Gastrocnemius medialis (tissue), 4 donors: ENCODE results near the gene ZPBP2. TPM values are rescaled to one million over a fixed set of nuclear protein-coding genes. Genes with fewer than 3 reads are reported as not detected.
"Not testable (repeated sequence)": the region's sequence is repeated elsewhere in the genome, so short reads cannot be mapped to it uniquely, and the experiment has no call there.

Source experiments
- ATAC-seq, 2 donors: fragments of 150-250 bp; one replicate each; pipeline ENCODE4 v1.9.1; 2016
- DNase-seq, 2 donors: peaks; one replicate each; pipeline ENCODE4 v3.0.0-alpha.2; 2019
- H3K27ac ChIP-seq, 4 donors: fragments of 200-600 bp; sonication (generic); 1 replicate in 1 of 4; 2 replicates in 3 of 4; pipeline ENCODE4 v1.5.1; 2016 to 2018; ENCODE audit warnings: mild to moderate bottlenecking in 2 of 4, moderate library complexity in 1 of 4
- H3K27me3 ChIP-seq, 3 donors: fragments of 200-600 bp; sonication (generic) in 2 of 3; 1 replicate in 1 of 3; 2 replicates in 2 of 3; pipeline versions ENCODE4 v1.5.1 to v1.6.0; 2016 to 2019; ENCODE audit warnings: mild to moderate bottlenecking in 1 of 3, moderate library complexity in 1 of 3
- H3K36me3 ChIP-seq, 2 donors: fragments of 200-600 bp; sonication (generic) in 1 of 2; one replicate each; pipeline ENCODE4 v1.5.1; 2017 to 2018
- H3K4me1 ChIP-seq, 2 donors: fragments of 200-600 bp; sonication (generic) in 1 of 2; one replicate each; pipeline ENCODE4 v1.5.1; 2016 to 2017; ENCODE audit warnings: mild to moderate bottlenecking in 2 of 2
- H3K4me3 ChIP-seq, 4 donors: fragments of 200-600 bp; sonication (generic) in 3 of 4; 1 replicate in 1 of 4; 2 replicates in 3 of 4; pipeline ENCODE4 v1.5.1; 2016 to 2019; ENCODE audit warnings: mild to moderate bottlenecking in 2 of 4
- H3K9me3 ChIP-seq, 3 donors: fragments of 200-600 bp; sonication (generic) in 2 of 3; 1 replicate in 1 of 3; 2 replicates in 2 of 3; pipeline ENCODE4 v1.5.1; 2016 to 2019
- CTCF ChIP-seq, 5 experiments: fragments of 450-650 bp in 3 of 5; fragments of 200-600 bp in 2 of 5; sonication (generic) in 2 of 5; IDR thresholded peaks in 4 of 5; conservative IDR thresholded peaks in 1 of 5; 1 replicate in 4 of 5; 2 replicates in 1 of 5; pipeline ENCODE4 v1.5.1; 2016 to 2019; ENCODE audit warnings: antibody characterized with exemption in 5 of 5, mild to moderate bottlenecking in 3 of 5, moderate library complexity in 3 of 5
- POLR2A ChIP-seq, 2 donors: fragments of 450-650 bp; IDR thresholded peaks; one replicate each; pipeline ENCODE4 v1.6.1; 2017; ENCODE audit warnings: antibody characterized with exemption in 2 of 2, mild to moderate bottlenecking in 2 of 2, moderate library complexity in 2 of 2
- in situ Hi-C, 4 donors: fragments of 200-750 bp; cut with MboI; loops; one replicate each; pipeline versions ENCODE4 v1.15.0 to v1.8.0; 2017; ENCODE audit warnings: low sequenced_read_pairs in 4 of 4
- intact Hi-C: fragments of 100-400 bp; cut with DNase I; formaldehyde crosslinking; loops from one replicate; pipeline ENCODE4 v1.15.1; 2023; ENCODE audit warnings: low total_unique reads
- total RNA-seq, 4 donors: library from RNA; depleted of rRNA; stranded (reverse); fragments of >200 nt; gene quantifications; one replicate each; pipeline versions ENCODE4 v1.1.0 to v1.2.3, GENCODE V29; 2016

Gene ZPBP2
- total RNA-seq, 4 donors from 2014 or later, result not detected

GRCh38 chr17:39870776-39871175, 2.8 kb downstream of the ZPBP2 start:
- Histone ChIP-seq H3K4me1 (no peaks in the 10 kb centered on the region), H3K36me3 (no peaks in the 10 kb centered on the region), H3K9me3 (peaks cover 0 to 4% (median 0%) of the 10 kb centered on the region in 3 donors), H3K4me3 (no peak overlapping the region), H3K27me3 (peaks cover 29 to 33% (median 31%) of the 10 kb centered on the region in 3 donors), H3K27ac (no peak overlapping the region)
- DNase-seq, result no peak
- in situ Hi-C loops (no loop called here), intact Hi-C loops (loop anchor here (5.0 kb wide), 1 partner anchor 112 kb away; the partner anchor contains the start of gene PSMD3)
- no peak for ATAC-seq
- TF ChIP-seq POLR2A (IDR thresholded peaks at IDR 0.05) (no peak), CTCF (IDR thresholded peaks at IDR 0.05 in 4 of 5, conservative IDR thresholded peaks at IDR 0.05 in 1 of 5) (no peak)

DNA sequence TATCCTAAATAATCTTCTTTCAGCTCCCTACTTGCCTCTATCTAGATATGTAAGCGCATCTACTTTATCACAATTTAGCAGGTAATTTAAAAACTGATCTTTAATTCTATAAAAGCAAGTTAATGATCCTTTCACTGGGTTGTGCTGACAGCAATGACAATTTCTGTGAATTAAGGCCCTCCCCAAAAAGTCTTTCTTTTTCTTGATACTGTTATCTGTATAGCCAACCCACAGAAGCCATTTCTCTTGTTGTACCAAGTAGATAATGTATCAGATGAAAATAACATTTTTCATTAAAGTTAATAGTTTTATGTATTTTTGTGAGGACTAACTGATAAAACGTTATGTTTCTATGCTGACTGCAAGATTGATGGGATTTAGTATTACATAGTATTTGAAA, 3.8 kb downstream of the ZPBP2 start:
- intact Hi-C loops (loop anchor here (5.0 kb wide), 1 partner anchor 110 kb away; the partner anchor contains the start of gene PSMD3), in situ Hi-C loops (no loop called here)
- ATAC-seq (no peak), DNase-seq (no peak)
- H3K4me3 ChIP-seq, result no peak overlapping the region
- peaks cover 19 to 23% (median 21%) of the 10 kb centered on the region in 3 donors for H3K27me3 ChIP-seq
- peaks cover 0 to 4% (median 0%) of the 10 kb centered on the region in 3 donors for H3K9me3 ChIP-seq
- no peaks in the 10 kb centered on the region for H3K36me3 ChIP-seq
- TF ChIP-seq POLR2A (IDR thresholded peaks at IDR 0.05) (no peak), CTCF (IDR thresholded peaks at IDR 0.05 in 4 of 5, conservative IDR thresholded peaks at IDR 0.05 in 1 of 5) (no peak)
- H3K27ac ChIP-seq, result no peak overlapping the region
- H3K4me1 ChIP-seq, result no peaks in the 10 kb centered on the region

DNA sequence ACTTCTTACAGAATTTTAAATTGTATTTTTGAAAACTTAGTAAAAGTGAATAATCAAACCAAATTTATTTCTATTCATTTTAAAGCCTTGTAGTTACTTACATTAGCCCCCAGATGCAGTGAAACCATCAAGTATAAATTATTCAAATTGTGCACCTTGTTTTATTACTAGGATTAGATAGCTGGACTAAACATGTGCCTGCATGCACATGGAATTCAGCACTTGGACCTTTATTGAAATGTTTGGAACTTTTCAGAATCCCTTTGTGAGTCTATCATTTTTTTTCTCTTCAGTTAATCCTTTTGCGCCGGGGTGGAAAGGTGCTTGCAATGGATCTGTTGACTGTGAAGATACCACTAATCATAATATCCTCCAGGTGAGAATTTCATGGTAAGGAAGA, 4.7 kb downstream of the ZPBP2 start:
- TF ChIP-seq POLR2A (IDR thresholded peaks at IDR 0.05) (no peak), CTCF (IDR thresholded peaks at IDR 0.05 in 4 of 5, conservative IDR thresholded peaks at IDR 0.05 in 1 of 5) (peak in 1 of 5 experiments; percentile 22)
- no peak for ATAC-seq
- Histone ChIP-seq H3K9me3 (peaks cover 0 to 3% (median 0%) of the 10 kb centered on the region in 3 donors), H3K27ac (no peak overlapping the region), H3K4me3 (no peak overlapping the region), H3K4me1 (no peaks in the 10 kb centered on the region), H3K36me3 (no peaks in the 10 kb centered on the region), H3K27me3 (peaks cover 10 to 18% (median 13%) of the 10 kb centered on the region in 3 donors)
- intact Hi-C loops (loop anchor here (5.0 kb wide), 1 partner anchor 110 kb away; the partner anchor contains the start of gene PSMD3), in situ Hi-C loops (no loop called here)
- DNase-seq, result no peak

GRCh38 chr17:39886102-39886501, 18.1 kb downstream of the ZPBP2 start:
- ATAC-seq, H3K4me1 ChIP-seq, intact Hi-C loops, H3K27ac ChIP-seq, H3K36me3 ChIP-seq, in situ Hi-C loops, H3K4me3 ChIP-seq, DNase-seq, H3K27me3 ChIP-seq, H3K9me3 ChIP-seq: not testable (repeated sequence)

GRCh38 chr17:39887078-39887477, 19.1 kb downstream of the ZPBP2 start:
- ATAC-seq (no peak), DNase-seq (no peak)
- TF ChIP-seq POLR2A (IDR thresholded peaks at IDR 0.05), result no peak
- TF ChIP-seq CTCF (IDR thresholded peaks at IDR 0.05 in 4 of 5, conservative IDR thresholded peaks at IDR 0.05 in 1 of 5), result no peak
- Histone ChIP-seq H3K4me1 (no peaks in the 10 kb centered on the region), H3K27ac (no peak overlapping the region), H3K9me3 (no peaks in the 10 kb centered on the region), H3K27me3 (peaks cover 0 to 3% (median 2%) of the 10 kb centered on the region in 3 donors), H3K36me3 (no peaks in the 10 kb centered on the region), H3K4me3 (no peak overlapping the region)
- intact Hi-C loops, result no loop called here
- in situ Hi-C loops, result no loop called here
